WTC11 (cell line): ENCODE results near the gene NFATC1. TPM values are rescaled to one million over a fixed set of nuclear protein-coding genes. Genes with fewer than 3 reads are reported as not detected.

Experiments used
- ATAC-seq: fragments of 200-7000 bp; cut with Tn5 transposase; 2 replicates; pipeline ENCODE4 v1.10.0; 2021; ENCODE audit warnings: mild to moderate bottlenecking, moderate library complexity
- CTCF ChIA-PET: fragments of 300-600 bp; sonication (Branson Sonifier 250); formaldehyde crosslinking; loops from one replicate; lab custom pipeline; 2021; ENCODE audit warnings: antibody characterized with exemption; lab: Charles Lee
- POLR2A ChIA-PET: fragments of 350-600 bp; sonication (Branson Sonifier 250); formaldehyde crosslinking; loops from one replicate; lab custom pipeline; 2021; ENCODE audit warnings: antibody characterized with exemption; lab: Charles Lee
- DNase-seq: peaks from one replicate; pipeline ENCODE4 v3.0.0; 2021; ENCODE audit warnings: low spot score
- H3K27ac Mint-ChIP-seq: 2 replicates; pipeline ENCODE4 v1.8.0; 2021; ENCODE audit warnings: mixed read lengths
- H3K27me3 Mint-ChIP-seq: 2 replicates; pipeline ENCODE4 v1.8.0; 2021; ENCODE audit warnings: low read depth, mild to moderate bottlenecking, moderate library complexity, mixed read lengths
- H3K36me3 Mint-ChIP-seq: 2 replicates; pipeline ENCODE4 v1.8.0; 2021; ENCODE audit warnings: mixed read lengths
- H3K4me1 Mint-ChIP-seq: 2 replicates; pipeline ENCODE4 v1.8.0; 2022; ENCODE audit warnings: mixed read lengths
- H3K4me3 Mint-ChIP-seq: 2 replicates; pipeline ENCODE4 v1.8.0; 2021; ENCODE audit warnings: mild to moderate bottlenecking, moderate library complexity, mixed read lengths
- H3K9me3 Mint-ChIP-seq: 2 replicates; pipeline ENCODE4 v1.8.0; 2021; ENCODE audit warnings: mixed read lengths
- AR ChIP-seq: fragments of 250-450 bp; sonication (Bioruptor Pico); IDR thresholded peaks from 2 replicates; pipeline ENCODE4 v1.9.0; 2021; ENCODE audit warnings: mild to moderate bottlenecking
- CREB1 ChIP-seq: sonication (generic); formaldehyde crosslinking; IDR thresholded peaks from 2 replicates; pipeline ENCODE4 v1.8.0; 2023; ENCODE audit warnings: mild to moderate bottlenecking, missing genetic modification reagents
- CTCF ChIP-seq: fragments of 200-600 bp; IDR thresholded peaks from 2 replicates; pipeline ENCODE4 v1.8.0; 2022; ENCODE audit warnings: antibody characterized with exemption
- ETV6 ChIP-seq: sonication (generic); formaldehyde crosslinking; IDR thresholded peaks from 2 replicates; pipeline ENCODE4 v1.8.1; 2022; ENCODE audit warnings: mild to moderate bottlenecking, missing genetic modification reagents
- JAZF1 ChIP-seq: fragments of 250-450 bp; sonication (Bioruptor Pico); IDR thresholded peaks from 2 replicates; pipeline ENCODE4 v1.9.0; 2021; ENCODE audit warnings: moderate library complexity, mild to moderate bottlenecking, inconsistent platforms
- MLX ChIP-seq: sonication (generic); formaldehyde crosslinking; IDR thresholded peaks from 2 replicates; pipeline ENCODE4 v1.8.1; 2023; ENCODE audit warnings: mild to moderate bottlenecking, missing genetic modification reagents, moderate library complexity
- NFYB ChIP-seq: sonication (generic); formaldehyde crosslinking; conservative IDR thresholded peaks from 2 replicates; pipeline ENCODE4 v1.8.0; 2022; ENCODE audit warnings: low read depth, missing genetic modification reagents
- NR3C1 ChIP-seq: sonication (generic); formaldehyde crosslinking; conservative IDR thresholded peaks from 2 replicates; pipeline ENCODE4 v1.8.1; 2023; ENCODE audit warnings: low read depth, mild to moderate bottlenecking, missing genetic modification reagents
- TP53 ChIP-seq: sonication (generic); formaldehyde crosslinking; IDR thresholded peaks from 2 replicates; pipeline ENCODE4 v1.8.1; 2023; ENCODE audit warnings: mild to moderate bottlenecking, missing genetic modification reagents
- ZBTB21 ChIP-seq: sonication (generic); formaldehyde crosslinking; IDR thresholded peaks from 2 replicates; pipeline ENCODE4 v1.8.1; 2023; ENCODE audit warnings: mild to moderate bottlenecking, missing genetic modification reagents, borderline replicate concordance
- ZNF532 ChIP-seq: fragments of 250-450 bp; sonication (Bioruptor Pico); IDR thresholded peaks from 2 replicates; pipeline ENCODE4 v1.9.0; 2021; ENCODE audit warnings: mild to moderate bottlenecking, borderline replicate concordance
- ZNF671 ChIP-seq: fragments of 250-450 bp; sonication (Bioruptor Pico); IDR thresholded peaks from 2 replicates; pipeline ENCODE4 v1.8.0; 2021; ENCODE audit warnings: mild to moderate bottlenecking
- total RNA-seq: library from RNA; stranded (reverse); gene quantifications from 3 replicates; pipeline ENCODE4 v1.2.3, GENCODE V29; 2021

NFATC1 gene
- total RNA-seq, 1 experiment from 2014 or later, result 20.2 TPM

- peak; percentile 65 for ATAC-seq
- H3K36me3 Mint-ChIP-seq, result peaks cover 4% of the 10 kb centered on the region; the same call in 1 of the 2 replicates
- no peak overlapping the region for H3K4me3 Mint-ChIP-seq
- no peaks in the 10 kb centered on the region for H3K9me3 Mint-ChIP-seq
- H3K27ac Mint-ChIP-seq, result no peak overlapping the region
- peak; percentile 91 for DNase-seq
- CTCF ChIA-PET, result interaction anchor here (0.5 to 2.3 kb wide), 18 partner anchors 10 to 417 kb away, joined by 3 to 13 read pairs (median 4); partner anchors contain the start of genes KCNG2 and NFATC1
- 0 out of 2 replicates have a peak, but pooled peaks cover 4% of the 10 kb centered on the region for H3K27me3 Mint-ChIP-seq
- H3K4me1 Mint-ChIP-seq, result peaks cover 11% of the 10 kb centered on the region
- TF ChIP-seq ZBTB21 (CRISPR knock-in tag), result 0 out of 2 replicates have a peak, but pooled peaks have one; percentile 20
- TF ChIP-seq CREB1, result no peak
- TF ChIP-seq CTCF, result peak; percentile 88
- POLR2A ChIA-PET, result no interaction called here
Measured at GRCh38 chr18:79380816-79381806, 14.6 kb upstream of the NFATC1 start.

GRCh38 chr18:79381811-79382311 is 13.9 kb upstream of the NFATC1 start:
- Mint-ChIP-seq H3K27ac (no peak overlapping the region), H3K4me3 (no peak overlapping the region), H3K27me3 (0 out of 2 replicates have a peak, but pooled peaks cover 4% of the 10 kb centered on the region), H3K36me3 (peaks cover 4% of the 10 kb centered on the region; the same call in 1 of the 2 replicates), H3K9me3 (no peaks in the 10 kb centered on the region), H3K4me1 (peaks cover 11% of the 10 kb centered on the region)
- DNase-seq (no peak), ATAC-seq (no peak)
- TF ChIP-seq NFYB (CRISPR knock-in tag) (no peak), AR (no peak), JAZF1 (no peak)
- ChIA-PET POLR2A (no interaction called here), CTCF (interaction anchor here (1.3 to 2.3 kb wide), 5 partner anchors 84 to 256 kb away, joined by 3 to 13 read pairs (median 10); no protein-coding TSS in a partner anchor)

GRCh38 chr18:79382681-79383387 is 12.9 kb upstream of the NFATC1 start:
- H3K27me3 Mint-ChIP-seq, result 0 out of 2 replicates have a peak, but pooled peaks cover 4% of the 10 kb centered on the region
- H3K4me1 Mint-ChIP-seq, result peaks cover 11% of the 10 kb centered on the region
- CTCF ChIA-PET, result no interaction called here
- no peak for ATAC-seq
- no peak for DNase-seq
- TF ChIP-seq ZNF532 (CRISPR knock-in tag) (no peak), ETV6 (CRISPR knock-in tag) (no peak), MLX (CRISPR knock-in tag) (no peak), NR3C1 (CRISPR knock-in tag) (no peak), ZNF671 (no peak), TP53 (no peak)
- no peaks in the 10 kb centered on the region for H3K9me3 Mint-ChIP-seq
- H3K27ac Mint-ChIP-seq, result no peak overlapping the region
- POLR2A ChIA-PET, result no interaction called here
- H3K4me3 Mint-ChIP-seq, result no peak overlapping the region
- H3K36me3 Mint-ChIP-seq, result peaks cover 4% of the 10 kb centered on the region; the same call in 1 of the 2 replicates
